GM12872 (cell line): ENCODE results near the gene FMO4.

Experiments used
- CTCF ChIP-seq: IDR thresholded peaks from 3 replicates; pipeline ENCODE4 v1.5.1; 2011; ENCODE audit warnings: low read depth, mild to moderate bottlenecking, low read length, moderate library complexity; ENCODE audit not compliant: insufficient read depth

Gene FMO4

GRCh38 chr1:171313835-171314320 is at the start of gene FMO4:
Gene FMO4, plus strand, starts transcription at chr1:171314183. Its CDS starts 5,643 bp downstream, at chr1:171319826.
- peak; percentile 80 for TF ChIP-seq CTCF

- TF ChIP-seq CTCF, result no peak
Observed at GRCh38 chr1:171265686-171266085, 48.3 kb upstream of the FMO4 start.

GRCh38 chr1:171266930-171267329 is 47.1 kb upstream of the FMO4 start:
- TF ChIP-seq CTCF, result no peak

GRCh38 chr1:171267391-171267790 is 46.6 kb upstream of the FMO4 start:
- no peak for TF ChIP-seq CTCF

GRCh38 chr1:171270806-171271205 is 43.2 kb upstream of the FMO4 start:
- TF ChIP-seq CTCF, result no peak

- no peak for TF ChIP-seq CTCF
Observed at GRCh38 chr1:171277534-171277933, 36.4 kb upstream of the FMO4 start.

GRCh38 chr1:171279234-171279633 is 34.7 kb upstream of the FMO4 start:
- no peak for TF ChIP-seq CTCF
